Skeletal muscle tissue (tissue), 4 donors: Measurements from ENCODE around the gene AGPAT4. TPM values are rescaled to one million over a fixed set of nuclear protein-coding genes. Genes with fewer than 3 reads are reported as not detected.
"Not testable (repeated sequence)": the region's sequence is repeated elsewhere in the genome, so short reads cannot be mapped to it uniquely, and the experiment has no call there.

Experiments
- H3K27ac ChIP-seq: one replicate; pipeline ENCODE4 v1.7.0; 2013; ENCODE audit warnings: mild to moderate bottlenecking, low read depth, low read length, inconsistent platforms
- H3K27me3 ChIP-seq, 3 donors: one replicate each; pipeline ENCODE4 v1.7.0; 2013; ENCODE audit warnings: low read length in 3 of 3; ENCODE audit not compliant: control insufficient read depth in 3 of 3, insufficient read depth in 3 of 3
- H3K36me3 ChIP-seq, 3 donors: one replicate each; pipeline ENCODE4 v1.7.0; 2013; ENCODE audit warnings: low read length in 3 of 3; ENCODE audit not compliant: control insufficient read depth in 3 of 3, insufficient read depth in 3 of 3
- H3K4me1 ChIP-seq, 3 donors: one replicate each; pipeline ENCODE4 v1.7.0; 2013; ENCODE audit warnings: low read length in 3 of 3, mild to moderate bottlenecking in 3 of 3; ENCODE audit not compliant: control insufficient read depth in 3 of 3, insufficient read depth in 3 of 3
- H3K4me3 ChIP-seq, 3 donors: one replicate each; pipeline ENCODE4 v1.7.0; 2013; ENCODE audit warnings: low read length in 3 of 3
- H3K9ac ChIP-seq, 3 donors: one replicate each; pipeline ENCODE4 v1.7.0; 2013; ENCODE audit warnings: low read length in 3 of 3, mild to moderate bottlenecking in 3 of 3, moderate library complexity in 2 of 3, low read depth in 1 of 3
- H3K9me3 ChIP-seq, 3 donors: one replicate each; pipeline ENCODE4 v1.7.0; 2013; ENCODE audit warnings: low read length in 3 of 3; ENCODE audit not compliant: control insufficient read depth in 3 of 3
- total RNA-seq: library from RNA; depleted of rRNA; stranded (reverse); fragments of >200 nt; gene quantifications from one replicate; pipeline ENCODE4 v1.2.3, GENCODE V29; 2014
- donor health status: Osteomylitis.

AGPAT4 gene
- total RNA-seq, 1 donor from 2014 or later = 18.3 TPM

DNA sequence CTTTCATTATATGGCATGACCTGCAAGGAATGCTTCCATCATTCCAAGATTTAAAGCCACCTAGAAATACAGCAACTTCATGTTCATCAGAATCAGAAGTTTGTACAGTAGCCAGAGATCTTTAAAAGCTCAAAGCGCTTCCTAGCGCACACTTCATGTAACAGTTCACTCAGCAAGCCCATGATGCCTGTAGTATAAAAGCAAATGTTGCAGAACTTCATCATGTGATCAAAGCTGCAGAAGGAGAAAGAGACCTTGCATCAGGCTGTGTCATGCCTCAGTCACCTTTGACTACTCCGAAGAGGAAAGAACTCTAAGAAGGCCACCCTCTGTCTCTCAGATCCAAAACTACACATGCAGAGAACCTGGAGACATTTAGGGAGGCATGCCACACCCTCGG is 78.5 kb downstream of the AGPAT4 start:
- no peaks in the 10 kb centered on the region for H3K36me3 ChIP-seq
- no peaks in the 10 kb centered on the region for H3K4me1 ChIP-seq
- H3K27ac ChIP-seq = no peak overlapping the region
- no peak overlapping the region for H3K4me3 ChIP-seq
- H3K9ac ChIP-seq = no peak overlapping the region
- H3K9me3 ChIP-seq = peaks cover 0 to 2% (median 0%) of the 10 kb centered on the region in 3 donors
- H3K27me3 ChIP-seq = no peaks in the 10 kb centered on the region

DNA sequence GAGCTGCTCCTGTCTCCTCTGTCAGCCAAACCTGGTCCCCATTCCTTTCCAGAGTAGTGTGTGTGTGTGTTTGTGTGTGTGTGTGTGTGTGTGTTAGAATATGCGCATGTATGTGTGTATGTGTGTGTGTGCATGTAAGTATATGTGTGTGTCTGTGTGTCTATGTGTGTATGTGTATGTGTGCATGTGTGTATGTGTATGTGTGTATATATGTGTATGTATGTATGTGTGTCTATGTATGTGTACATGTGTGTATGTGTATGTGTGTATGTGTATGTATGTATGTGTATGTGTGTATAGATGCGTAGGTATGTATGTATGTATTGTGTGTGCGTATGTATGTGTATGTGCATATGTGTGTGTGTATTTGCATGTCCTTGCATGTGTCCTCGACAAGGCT is 79.5 kb downstream of the AGPAT4 start:
- Histone ChIP-seq H3K27ac (no peak overlapping the region), H3K9me3 (peaks cover 0 to 2% (median 0%) of the 10 kb centered on the region in 3 donors), H3K36me3 (no peaks in the 10 kb centered on the region), H3K27me3 (no peaks in the 10 kb centered on the region), H3K9ac (no peak overlapping the region), H3K4me1 (no peaks in the 10 kb centered on the region), H3K4me3 (no peak overlapping the region)

DNA sequence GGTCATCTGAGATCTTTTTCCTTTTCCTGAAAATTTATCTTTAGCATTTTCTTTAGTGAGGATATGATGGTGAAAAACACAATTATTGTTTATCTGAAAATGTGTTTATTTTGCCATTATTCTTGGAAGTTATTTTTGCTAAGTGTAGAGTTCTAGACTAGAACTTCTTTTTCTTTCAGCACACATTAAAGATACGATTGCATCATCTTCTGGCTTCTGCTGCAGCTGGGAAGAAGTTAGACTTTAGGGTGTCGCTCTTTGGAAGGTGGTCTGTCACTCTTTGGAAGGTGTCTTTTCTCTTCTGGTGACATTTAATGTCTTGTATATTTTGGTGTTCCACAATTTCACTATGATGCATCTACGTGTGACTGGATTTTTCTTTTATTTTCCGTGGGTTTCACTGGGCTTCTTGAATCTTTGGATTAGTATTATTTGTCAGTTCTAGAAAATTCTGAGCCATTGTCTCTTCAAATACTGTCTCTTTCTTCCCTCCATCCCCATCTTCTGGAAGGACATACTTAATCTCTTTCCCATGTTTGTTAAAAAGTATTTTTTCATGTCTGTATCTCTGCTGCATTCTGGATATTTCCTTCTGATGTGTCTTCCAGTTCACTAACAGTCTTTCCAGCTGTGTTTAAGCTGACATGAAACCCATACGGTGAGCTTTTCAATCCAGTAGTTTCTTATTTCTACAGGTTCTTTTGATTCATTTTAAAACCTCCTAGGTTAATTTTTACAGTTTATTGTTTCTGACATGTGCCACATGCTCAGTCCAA is 81.0 kb downstream of the AGPAT4 start:
- no peaks in the 10 kb centered on the region for H3K4me1 ChIP-seq
- no peak overlapping the region for H3K9ac ChIP-seq
- no peak overlapping the region for H3K27ac ChIP-seq
- no peaks in the 10 kb centered on the region for H3K36me3 ChIP-seq
- no peaks in the 10 kb centered on the region for H3K9me3 ChIP-seq
- H3K4me3 ChIP-seq = no peak overlapping the region
- no peaks in the 10 kb centered on the region for H3K27me3 ChIP-seq

DNA sequence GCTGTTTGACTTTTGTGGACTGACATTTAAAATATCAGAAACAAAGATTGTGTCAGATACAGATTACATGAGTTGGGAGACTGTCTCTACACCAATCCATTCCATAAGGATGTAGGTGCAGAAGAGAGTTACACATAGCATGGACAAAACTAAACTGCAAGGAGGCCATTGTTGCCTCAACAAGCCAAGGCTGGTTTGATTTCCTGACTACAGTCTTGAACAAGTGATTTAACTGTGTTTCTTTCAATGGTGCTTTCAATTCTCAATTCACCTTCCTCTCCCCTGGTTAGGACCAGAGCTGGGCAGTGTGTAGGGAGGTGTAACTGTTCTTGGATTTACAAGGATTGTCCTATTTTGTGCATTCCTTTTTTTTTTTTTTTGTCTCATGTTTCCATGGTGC is 82.2 kb downstream of the AGPAT4 start:
- no peak overlapping the region for H3K4me3 ChIP-seq
- no peak overlapping the region for H3K9ac ChIP-seq
- H3K9me3 ChIP-seq = no peaks in the 10 kb centered on the region
- no peak overlapping the region for H3K27ac ChIP-seq
- H3K4me1 ChIP-seq = no peaks in the 10 kb centered on the region
- H3K36me3 ChIP-seq = no peaks in the 10 kb centered on the region
- H3K27me3 ChIP-seq = no peaks in the 10 kb centered on the region

DNA sequence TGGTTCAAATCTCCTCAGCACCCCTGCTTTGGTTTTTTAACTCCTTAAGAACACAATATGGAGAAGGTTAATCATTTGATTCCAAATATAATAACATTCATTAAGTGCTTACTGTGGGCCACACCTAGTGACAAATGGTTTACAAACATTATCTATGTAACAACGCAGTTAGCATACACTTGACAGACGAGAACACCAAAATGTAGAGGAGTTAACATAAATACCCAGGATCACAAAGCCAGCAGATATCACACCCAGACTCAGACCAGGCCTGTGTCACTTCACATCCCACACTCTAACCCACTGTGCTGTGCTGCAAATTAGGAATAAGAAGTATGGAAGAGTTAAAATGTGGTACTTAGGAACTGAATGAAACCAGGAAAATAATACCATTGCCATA is 82.9 kb downstream of the AGPAT4 start:
- H3K27me3 ChIP-seq = no peaks in the 10 kb centered on the region
- H3K4me3 ChIP-seq = no peak overlapping the region
- H3K9me3 ChIP-seq = no peaks in the 10 kb centered on the region
- H3K36me3 ChIP-seq = no peaks in the 10 kb centered on the region
- no peaks in the 10 kb centered on the region for H3K4me1 ChIP-seq
- H3K27ac ChIP-seq = no peak overlapping the region
- no peak overlapping the region for H3K9ac ChIP-seq

DNA sequence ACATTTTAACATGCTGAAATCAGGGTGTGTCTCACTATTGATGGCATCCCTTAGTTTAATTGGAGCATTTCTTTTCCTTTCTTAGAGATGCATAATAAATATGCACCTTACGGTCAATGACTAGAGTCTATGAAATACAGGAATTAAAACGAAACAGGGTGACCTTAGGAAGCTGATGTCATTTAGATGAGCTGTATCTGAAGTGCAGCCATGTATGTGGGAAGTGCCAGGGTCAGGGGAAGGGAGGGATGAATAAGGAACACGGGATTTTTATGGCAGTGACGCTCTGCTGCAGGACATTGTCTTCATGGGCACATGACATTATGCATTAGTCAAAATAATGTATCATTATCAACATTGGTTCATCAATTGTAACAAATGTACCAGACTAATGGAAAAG is 84.0 kb downstream of the AGPAT4 start:
- H3K4me3 ChIP-seq = no peak overlapping the region
- H3K36me3 ChIP-seq = no peaks in the 10 kb centered on the region
- no peak overlapping the region for H3K27ac ChIP-seq
- no peak overlapping the region for H3K9ac ChIP-seq
- no peaks in the 10 kb centered on the region for H3K4me1 ChIP-seq
- no peaks in the 10 kb centered on the region for H3K9me3 ChIP-seq
- no peaks in the 10 kb centered on the region for H3K27me3 ChIP-seq

DNA sequence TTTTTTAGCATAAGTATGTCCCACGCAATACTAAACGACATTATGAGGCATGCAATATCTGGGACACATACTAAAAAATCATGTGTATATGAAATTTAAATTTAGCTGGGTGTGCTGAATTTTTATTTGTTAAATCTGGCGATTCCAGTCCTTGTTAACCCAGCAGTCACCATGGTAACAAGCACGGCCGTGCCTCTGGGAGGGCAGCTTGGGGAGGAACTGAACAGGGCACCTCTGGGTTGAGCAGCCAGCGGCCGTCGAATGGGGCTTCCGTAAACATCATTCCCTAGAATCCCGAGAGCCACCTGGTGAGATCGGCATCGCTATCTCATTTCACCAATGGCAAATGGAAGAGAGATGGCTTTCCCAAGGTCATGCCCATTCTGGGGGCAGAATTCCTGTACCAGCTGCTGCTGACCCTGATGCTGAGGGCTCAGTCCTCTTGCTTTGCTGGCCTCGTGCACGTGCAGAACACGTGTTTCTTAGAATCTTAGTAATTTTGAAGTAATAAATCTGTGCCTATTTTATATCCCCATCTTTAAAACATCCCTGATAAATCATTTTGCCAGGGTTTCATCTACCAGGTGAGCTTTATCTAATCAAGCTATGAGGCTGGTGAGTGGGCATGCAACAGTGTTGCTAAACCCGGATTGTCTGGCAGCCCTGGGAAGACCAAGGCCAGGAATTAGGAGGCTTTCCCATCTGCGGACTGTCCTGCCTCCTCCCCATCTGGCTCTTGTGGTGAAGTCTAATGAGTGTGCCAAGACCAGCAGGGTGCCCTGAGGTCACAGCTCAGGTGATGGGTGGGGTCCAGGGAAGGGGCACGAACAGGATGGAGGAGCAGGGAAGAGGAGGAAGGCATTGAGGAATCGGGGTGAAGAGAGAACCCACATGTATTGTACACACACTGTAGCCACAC is 85.1 kb downstream of the AGPAT4 start:
- H3K4me1 ChIP-seq = no peaks in the 10 kb centered on the region
- H3K9ac ChIP-seq = no peak overlapping the region
- no peaks in the 10 kb centered on the region for H3K36me3 ChIP-seq
- H3K27ac ChIP-seq = no peak overlapping the region
- no peak overlapping the region for H3K4me3 ChIP-seq
- no peaks in the 10 kb centered on the region for H3K9me3 ChIP-seq
- no peaks in the 10 kb centered on the region for H3K27me3 ChIP-seq

DNA sequence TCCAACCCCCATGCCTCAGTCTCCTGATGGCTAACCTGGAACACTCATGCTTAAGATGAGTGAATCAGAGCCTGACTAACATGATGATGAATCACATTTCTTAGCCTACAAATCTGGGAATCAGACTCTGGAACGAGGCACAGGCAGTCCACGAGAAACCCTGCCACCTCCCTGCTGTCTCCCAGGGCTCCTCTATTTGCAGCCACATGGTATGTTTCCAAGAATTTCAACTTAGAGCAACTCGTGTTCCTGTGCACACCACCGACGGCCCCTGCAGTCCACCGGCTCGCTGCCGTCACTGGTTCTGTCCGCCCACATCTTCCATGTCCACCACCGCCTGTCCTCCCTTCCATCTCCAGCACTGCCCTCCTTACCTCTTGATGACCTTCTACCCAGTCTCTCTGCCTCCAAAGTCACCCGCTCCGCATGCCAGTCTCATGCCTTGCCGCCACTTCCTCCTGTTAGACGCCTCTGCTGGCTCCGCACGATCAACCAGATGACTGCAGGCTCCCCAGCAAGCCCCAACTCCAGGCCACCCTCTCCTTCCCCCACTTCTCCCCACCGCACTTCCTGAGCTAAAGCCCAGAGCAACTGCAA is 87.6 kb downstream of the AGPAT4 start:
- H3K4me1 ChIP-seq = no peaks in the 10 kb centered on the region
- H3K27ac ChIP-seq = no peak overlapping the region
- no peaks in the 10 kb centered on the region for H3K36me3 ChIP-seq
- H3K9ac ChIP-seq = no peak overlapping the region
- no peak overlapping the region for H3K4me3 ChIP-seq
- H3K27me3 ChIP-seq = no peaks in the 10 kb centered on the region
- H3K9me3 ChIP-seq = no peaks in the 10 kb centered on the region

DNA sequence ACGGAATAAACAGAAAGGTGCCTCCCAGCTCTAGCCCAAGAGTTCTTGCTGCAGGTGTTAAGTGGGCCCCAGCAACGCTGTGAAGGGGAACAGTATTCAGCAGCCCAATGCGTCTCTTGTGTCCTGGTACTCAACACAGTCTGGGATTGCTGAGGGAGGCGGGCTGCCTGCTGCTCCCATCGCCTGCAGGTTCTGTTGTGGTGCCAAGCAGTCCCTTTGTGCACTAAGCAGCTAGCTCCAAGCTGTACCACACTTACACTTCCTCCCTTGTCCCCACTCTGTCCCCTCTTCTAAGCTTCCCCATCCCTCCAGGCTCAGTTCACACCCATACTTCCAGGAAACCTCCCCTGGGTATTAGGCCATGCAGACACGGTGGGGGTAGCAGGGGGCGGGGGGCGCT is 92.7 kb downstream of the AGPAT4 start:
- H3K4me3 ChIP-seq = no peak overlapping the region
- no peaks in the 10 kb centered on the region for H3K27me3 ChIP-seq
- no peaks in the 10 kb centered on the region for H3K4me1 ChIP-seq
- H3K9ac ChIP-seq = no peak overlapping the region
- no peaks in the 10 kb centered on the region for H3K36me3 ChIP-seq
- H3K27ac ChIP-seq = no peak overlapping the region
- H3K9me3 ChIP-seq = no peaks in the 10 kb centered on the region

DNA sequence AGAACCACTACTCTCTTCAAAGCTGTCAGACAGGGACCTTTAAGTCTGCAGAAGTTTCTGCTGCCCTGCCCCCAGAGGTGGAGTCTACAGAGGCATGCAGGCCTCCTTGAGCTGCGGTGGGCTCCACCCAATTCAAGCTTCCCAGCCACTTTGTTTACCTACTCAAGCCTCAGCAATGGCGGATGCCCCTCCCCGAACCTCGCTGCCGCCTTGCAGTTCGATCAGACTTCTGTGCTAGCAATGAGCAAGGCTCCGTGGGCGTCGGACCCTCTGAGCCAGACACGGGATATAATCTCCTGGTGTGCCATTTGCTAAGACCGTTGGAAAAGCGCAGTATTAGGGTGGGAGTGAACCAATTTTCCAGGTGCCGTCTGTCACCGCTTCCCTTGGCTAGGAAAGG is 95.7 kb downstream of the AGPAT4 start:
- not testable (repeated sequence) for H3K27me3 ChIP-seq, H3K4me1 ChIP-seq, H3K27ac ChIP-seq, H3K9ac ChIP-seq, H3K9me3 ChIP-seq, H3K36me3 ChIP-seq, H3K4me3 ChIP-seq
